NCI-H748 treated with DMSO at 0.1 percent for 48 hours (cell line): Measurements from ENCODE around the gene ZBTB16.
A peak's percentile ranks its signal among the peaks of the same experiment; 100 is the strongest.

Experiments
- DNase-seq: peaks from one replicate; lab custom pipeline; 2025; lab: John Stamatoyannopoulos, UW

ZBTB16 gene

GRCh38 chr11:114167355-114167754 is 107.8 kb downstream of the ZBTB16 start:
- DNase-seq = no peak

GRCh38 chr11:114167771-114168448 is 108.4 kb downstream of the ZBTB16 start:
- DNase-seq = no peak

GRCh38 chr11:114168691-114169090 is 109.2 kb downstream of the ZBTB16 start:
- no peak for DNase-seq

DNA sequence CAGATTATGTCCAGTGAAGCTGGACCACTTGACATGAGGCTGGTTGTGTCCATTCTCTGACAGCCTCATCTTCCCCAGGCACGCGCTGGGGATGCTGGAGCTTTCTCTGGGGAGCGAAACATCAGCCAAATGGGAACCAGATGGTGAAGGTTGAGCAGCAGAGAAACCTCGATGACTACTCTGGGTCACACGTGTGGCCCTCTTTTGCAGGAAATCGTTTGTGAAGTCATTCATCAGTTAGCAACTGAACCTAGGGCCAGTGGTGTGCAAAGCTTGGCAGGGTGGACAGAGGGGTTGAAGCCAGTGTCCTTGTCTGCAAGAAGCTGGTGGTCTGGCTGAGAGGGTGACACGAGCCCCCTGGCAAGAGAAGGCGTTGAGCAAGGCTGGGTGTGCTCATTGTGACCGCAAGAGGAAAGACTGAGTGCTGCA is 109.8 kb downstream of the ZBTB16 start:
- DNase-seq = no peak

DNA sequence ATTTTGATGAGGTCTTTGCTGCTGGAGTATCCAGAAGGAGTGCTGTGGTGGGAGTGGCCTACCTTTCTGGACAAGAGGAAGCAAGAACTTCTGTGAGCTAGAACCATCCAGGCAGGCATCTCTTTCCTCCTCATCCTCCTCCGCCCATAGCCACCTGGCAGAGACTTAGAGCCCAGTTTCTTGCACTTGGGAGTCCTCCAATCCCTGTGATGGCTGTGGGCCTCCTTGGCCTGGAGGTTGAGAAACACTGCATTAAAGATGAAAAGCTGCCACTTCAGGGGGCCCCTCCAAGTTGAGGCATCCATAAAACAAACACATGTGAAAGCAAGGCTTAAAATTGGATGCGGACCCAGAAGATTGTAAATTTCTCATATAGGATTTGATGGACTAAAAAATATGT is 110.3 kb downstream of the ZBTB16 start:
- no peak for DNase-seq

- no peak for DNase-seq
These were observed 110.7 kb downstream of the ZBTB16 start for GRCh38 chr11:114170226-114170625.

- no peak for DNase-seq
These were observed 111.9 kb downstream of the ZBTB16 start for GRCh38 chr11:114171257-114172054.

DNA sequence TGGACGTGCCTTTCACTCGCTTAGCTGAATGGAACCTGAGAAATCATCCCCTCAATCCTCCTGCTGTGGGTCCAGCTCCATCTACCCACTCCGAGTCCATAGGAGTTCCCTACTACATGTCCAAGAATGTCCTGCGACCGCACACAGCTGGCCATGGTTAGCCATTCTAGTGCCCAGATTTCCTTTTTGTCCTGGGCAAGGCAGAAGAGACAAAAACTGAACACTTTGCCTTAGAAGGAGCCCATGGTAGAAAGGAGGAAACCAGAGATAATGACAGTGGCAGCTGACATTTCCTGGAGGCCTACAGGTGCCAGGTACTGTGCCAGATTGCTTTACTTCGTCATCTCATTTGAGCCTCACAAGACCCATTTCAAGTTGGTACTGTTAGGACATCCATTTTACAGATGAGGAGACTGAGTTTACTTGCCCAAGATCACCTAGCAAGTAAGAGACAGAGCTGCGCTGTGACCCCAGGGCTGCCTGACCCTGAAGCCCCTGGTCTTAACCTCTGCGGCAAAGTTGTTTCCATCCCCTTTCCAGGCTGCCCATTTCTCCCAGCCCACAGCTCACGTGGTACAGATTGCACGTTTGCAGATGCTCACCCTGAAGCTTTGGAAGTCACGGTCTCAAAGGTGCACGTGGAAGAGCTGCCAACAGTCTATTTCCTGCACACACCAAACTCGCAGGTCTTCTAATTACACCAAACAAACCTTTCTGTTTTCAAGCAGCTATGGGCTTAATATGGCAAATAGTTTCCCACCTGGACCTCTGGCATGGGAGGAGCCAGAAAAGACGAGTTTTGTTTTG is 112.7 kb downstream of the ZBTB16 start:
- DNase-seq = peak; percentile 68

GRCh38 chr11:114172871-114173444 is 113.4 kb downstream of the ZBTB16 start:
- peak; percentile 68 for DNase-seq

- DNase-seq = no peak
These were observed 114.3 kb downstream of the ZBTB16 start for GRCh38 chr11:114173843-114174242.

DNA sequence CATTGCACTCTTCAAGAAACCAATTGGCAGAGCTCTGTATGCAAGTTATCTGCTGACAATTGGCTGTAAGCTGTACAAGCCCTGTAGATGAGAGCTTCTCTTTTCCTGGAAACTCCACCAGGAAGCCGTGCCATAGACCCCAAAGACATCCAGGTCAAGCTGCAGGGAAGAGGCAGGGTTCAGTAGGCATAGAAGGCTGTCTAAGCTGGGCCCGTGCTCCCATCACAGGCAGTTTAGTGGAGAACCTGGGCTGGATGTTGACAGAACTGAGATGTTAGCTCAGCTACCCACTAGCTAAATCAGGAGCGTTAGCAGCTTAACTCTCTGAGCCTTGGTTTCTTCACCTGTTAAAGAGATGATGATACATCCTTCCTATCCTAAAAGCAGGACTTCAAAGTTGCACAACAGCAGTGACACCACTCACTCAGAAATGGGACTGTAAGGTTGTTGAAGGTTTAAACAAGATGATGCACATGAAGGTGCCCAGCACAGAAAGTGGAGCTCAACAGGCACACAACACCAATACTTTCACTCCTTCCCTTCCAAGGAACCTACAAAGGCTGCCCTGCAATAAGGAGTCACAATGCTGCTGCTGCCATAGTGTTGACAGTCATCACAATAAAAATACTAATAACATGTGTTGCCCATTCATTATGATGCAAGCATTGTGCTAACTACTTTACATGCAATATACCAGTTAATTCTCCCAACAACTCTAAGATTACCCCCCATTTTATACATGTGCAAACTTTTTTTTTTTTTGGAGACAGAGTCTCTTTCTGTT is 115.4 kb downstream of the ZBTB16 start:
- DNase-seq = no peak

GRCh38 chr11:114175706-114176105 is 116.2 kb downstream of the ZBTB16 start:
- no peak for DNase-seq

GRCh38 chr11:114176321-114176720 is 116.8 kb downstream of the ZBTB16 start:
- no peak for DNase-seq

DNA sequence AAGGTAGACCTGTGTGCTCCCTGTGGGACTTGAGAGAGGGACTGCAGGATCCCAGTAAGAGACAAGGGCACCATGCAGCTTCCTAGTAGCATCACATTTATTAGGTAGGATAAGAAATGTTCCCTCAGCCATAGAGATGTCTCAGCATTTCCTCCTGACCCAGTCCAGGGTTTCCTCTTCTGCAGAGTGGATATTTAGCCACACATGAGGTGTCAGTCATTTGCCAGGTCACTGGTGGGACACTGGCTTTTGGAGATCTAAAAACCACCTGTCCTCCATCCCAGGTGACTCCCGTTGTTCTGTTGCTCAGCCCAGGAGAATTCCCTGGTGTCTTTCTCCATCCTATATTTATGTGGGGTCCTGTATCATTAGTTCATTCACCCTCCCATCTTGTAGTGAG is 119.1 kb downstream of the ZBTB16 start:
- no peak for DNase-seq

- no peak for DNase-seq
These were observed 119.9 kb downstream of the ZBTB16 start for GRCh38 chr11:114179234-114179941.

- DNase-seq = peak; percentile 32
These were observed 121.0 kb downstream of the ZBTB16 start for GRCh38 chr11:114180301-114181055.

DNA sequence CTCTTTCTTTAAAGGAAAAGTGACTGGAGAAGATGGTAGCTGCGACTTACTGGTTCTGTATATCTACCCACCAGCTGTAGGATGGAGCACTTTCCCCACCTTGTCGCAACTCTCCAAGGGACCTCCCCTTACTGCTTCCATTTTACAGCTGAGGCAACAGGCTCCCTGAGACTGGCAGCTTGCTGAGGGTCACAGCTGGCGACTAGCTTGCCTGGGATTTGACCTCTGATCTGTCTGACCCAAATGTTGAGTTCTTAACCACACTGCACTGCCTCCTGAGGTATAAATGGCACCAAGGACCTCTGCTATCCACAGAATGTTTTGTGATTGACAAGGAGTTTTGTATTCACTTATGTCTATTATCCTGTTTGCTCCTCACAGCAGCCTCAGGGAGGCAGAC is 121.7 kb downstream of the ZBTB16 start:
- DNase-seq = no peak

GRCh38 chr11:114181752-114182151 is 122.2 kb downstream of the ZBTB16 start:
- DNase-seq = no peak

GRCh38 chr11:114182471-114183043 is 123.0 kb downstream of the ZBTB16 start:
- DNase-seq = no peak

DNA sequence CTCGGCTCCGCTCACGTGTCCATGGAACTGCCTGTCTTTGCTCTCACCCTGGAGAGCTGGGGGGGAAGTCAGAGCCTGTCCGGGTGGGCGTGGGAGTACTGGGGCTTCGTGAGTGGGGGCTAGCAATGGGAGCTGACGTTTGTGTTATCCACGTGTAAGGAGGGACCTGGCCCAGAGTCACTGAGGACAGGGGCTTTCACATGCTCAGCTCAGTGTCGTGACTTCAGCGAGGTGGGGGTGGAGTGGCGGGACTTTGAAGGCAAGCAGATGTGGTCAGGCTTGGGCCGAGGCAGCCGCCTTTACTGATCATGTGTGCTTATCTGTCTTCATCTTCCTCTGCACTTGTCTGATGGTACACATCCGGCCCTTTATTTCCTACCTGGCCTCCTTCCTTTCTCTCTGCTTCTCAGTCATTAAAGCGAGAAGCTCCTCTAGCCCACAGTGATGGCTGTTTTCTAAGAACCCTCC is 123.6 kb downstream of the ZBTB16 start:
- no peak for DNase-seq
